Hepatocyte (in vitro differentiated cells): Measurements from ENCODE around the gene SIPA1L2. TPM values are rescaled to one million over a fixed set of nuclear protein-coding genes. Genes with fewer than 3 reads are reported as not detected.
A peak's percentile ranks its signal among the peaks of the same experiment; 100 is the strongest.
"Not testable (repeated sequence)": the region's sequence is repeated elsewhere in the genome, so short reads cannot be mapped to it uniquely, and the experiment has no call there.

Experiments used
- DNase-seq: peaks from one replicate; pipeline ENCODE4 v3.0.0-alpha.2; 2016; ENCODE audit warnings: low spot score
- H2AFZ ChIP-seq: fragments of 200-600 bp; sonication (generic); 2 replicates; pipeline ENCODE4 v1.6.0; 2016; ENCODE audit warnings: antibody characterized with exemption, mild to moderate bottlenecking
- H3K27ac ChIP-seq: fragments of 200-600 bp; sonication (generic); 2 replicates; pipeline ENCODE4 v1.5.1; 2016; ENCODE audit warnings: mild to moderate bottlenecking
- H3K27me3 ChIP-seq: fragments of 200-600 bp; sonication (generic); 2 replicates; pipeline ENCODE4 v1.6.1; 2016
- H3K36me3 ChIP-seq: fragments of 200-600 bp; sonication (generic); replicated peaks from 2 replicates; pipeline ENCODE4 v1.5.1; 2016; ENCODE audit warnings: low read depth; ENCODE audit not compliant: insufficient read depth
- H3K4me1 ChIP-seq: fragments of 200-600 bp; sonication (generic); 2 replicates; pipeline ENCODE4 v1.5.1; 2016; ENCODE audit warnings: mild to moderate bottlenecking, moderate library complexity; ENCODE audit not compliant: insufficient read depth
- H3K4me2 ChIP-seq: fragments of 200-600 bp; sonication (generic); 2 replicates; pipeline ENCODE4 v1.6.0; 2016
- H3K4me3 ChIP-seq: fragments of 200-600 bp; sonication (generic); 2 replicates; pipeline ENCODE4 v1.5.1; 2016; ENCODE audit warnings: mild to moderate bottlenecking
- H3K79me2 ChIP-seq: fragments of 200-600 bp; sonication (generic); 2 replicates; pipeline ENCODE4 v1.6.0; 2017; ENCODE audit warnings: mild to moderate bottlenecking
- H3K9me2 ChIP-seq: fragments of 200-600 bp; sonication (generic); replicated peaks from 2 replicates; pipeline ENCODE4 v1.6.0; 2017; ENCODE audit warnings: mild to moderate bottlenecking; ENCODE audit not compliant: insufficient read depth
- H3K9me3 ChIP-seq: fragments of 200-600 bp; sonication (generic); 2 replicates; pipeline ENCODE4 v1.5.1; 2016; ENCODE audit warnings: low read depth, mild to moderate bottlenecking
- H4K20me1 ChIP-seq: fragments of 200-600 bp; sonication (generic); 2 replicates; pipeline ENCODE4 v1.6.0; 2016; ENCODE audit warnings: mild to moderate bottlenecking; ENCODE audit not compliant: insufficient read depth, poor library complexity, severe bottlenecking
- CTCF ChIP-seq: fragments of 200-600 bp; sonication (generic); IDR thresholded peaks from 2 replicates; pipeline ENCODE4 v1.5.1; 2016; ENCODE audit warnings: antibody characterized with exemption, mild to moderate bottlenecking; ENCODE audit not compliant: poor library complexity
- EZH2 ChIP-seq: fragments of 200-600 bp; sonication (generic); IDR thresholded peaks from 2 replicates; pipeline ENCODE4 v1.6.1; 2016; ENCODE audit warnings: antibody characterized with exemption, mild to moderate bottlenecking, borderline replicate concordance
- EZH2phosphoT487 ChIP-seq: fragments of 200-600 bp; sonication (generic); IDR thresholded peaks from one replicate; pipeline ENCODE4 v1.6.1; 2018; ENCODE audit warnings: antibody characterized with exemption, mild to moderate bottlenecking, low read depth, moderate library complexity; ENCODE audit not compliant: unreplicated experiment, severe bottlenecking
- WGBS: methylation state at CpG from one replicate; pipeline ENCODE4 v1.1.6; 2016; ENCODE audit warnings: low lambda C conversion rate; ENCODE audit errors: missing lambda C conversion rate; 5-methylcytosine and 5-hydroxymethylcytosine counted together
- polyA plus RNA-seq: library from polyadenylated mRNA; unstranded; fragments of >200 nt; fragmentation: Nextera tagmentation; extraction: Ambion mirVana; gene quantifications from 2 replicates; pipeline ENCODE4 v1.2.1, GENCODE V29; 2016
- total RNA-seq: library from RNA; depleted of rRNA; stranded (reverse); fragments of >200 nt; gene quantifications from 2 replicates; pipeline ENCODE4 v1.2.3, GENCODE V29; 2014

Gene SIPA1L2
- total and polyA plus RNA-seq, 2 experiments from 2014 or later: 21.6 to 50.1 TPM

- Histone ChIP-seq H3K27me3 (no peaks in the 10 kb centered on the region), H4K20me1 (peaks cover 7% of the 10 kb centered on the region), H3K36me3 (no peaks in the 10 kb centered on the region), H3K4me1 (peaks cover 24% of the 10 kb centered on the region), H3K4me2 (no peak overlapping the region), H3K9me3 (no peaks in the 10 kb centered on the region), H3K27ac (peak overlapping the region; percentile 20), H3K79me2 (peaks cover 86% of the 10 kb centered on the region), H3K9me2 (no peaks in the 10 kb centered on the region), H2AFZ (no peak overlapping the region), H3K4me3 (no peak overlapping the region)
- no peak for DNase-seq
- TF ChIP-seq EZH2phosphoT487 (no peak), EZH2 (no peak), CTCF (no peak)
- WGBS: 82% methylated on average over 4 of the region's 4 CpGs
Observed at GRCh38 chr1:232615306-232615800, 14.6 kb downstream of the SIPA1L2 start.

DNA sequence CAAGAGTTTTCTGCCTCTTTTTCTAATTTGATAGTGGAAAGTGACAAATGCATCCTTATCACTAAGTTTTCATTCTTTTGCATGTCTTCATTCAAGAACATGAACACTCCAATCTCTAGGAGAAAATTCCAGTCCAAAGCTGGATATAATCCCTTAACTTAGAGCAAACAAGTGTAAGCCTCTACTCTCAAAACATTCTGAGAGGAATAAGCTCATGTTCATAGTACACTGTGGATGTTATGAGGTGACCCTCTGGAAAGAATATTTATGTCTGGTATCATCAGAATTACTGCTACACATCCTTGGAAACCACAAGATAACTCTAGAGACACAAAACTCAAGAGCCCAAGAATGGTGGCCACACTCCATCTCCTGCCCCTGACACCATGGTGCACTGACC lies 15.1 kb downstream of the SIPA1L2 start:
- H3K4me2 ChIP-seq: peak overlapping the region; percentile 7
- peaks cover 87% of the 10 kb centered on the region for H3K79me2 ChIP-seq
- H3K9me3 ChIP-seq: no peaks in the 10 kb centered on the region
- peaks cover 11% of the 10 kb centered on the region for H4K20me1 ChIP-seq
- no peaks in the 10 kb centered on the region for H3K9me2 ChIP-seq
- H3K27ac ChIP-seq: peak overlapping the region; percentile 20
- DNase-seq: no peak
- H3K4me3 ChIP-seq: no peak overlapping the region
- no peaks in the 10 kb centered on the region for H3K27me3 ChIP-seq
- H3K36me3 ChIP-seq: no peaks in the 10 kb centered on the region
- TF ChIP-seq EZH2phosphoT487 (no peak), EZH2 (no peak), CTCF (no peak)
- peaks cover 24% of the 10 kb centered on the region for H3K4me1 ChIP-seq
- no peak overlapping the region for H2AFZ ChIP-seq

DNA sequence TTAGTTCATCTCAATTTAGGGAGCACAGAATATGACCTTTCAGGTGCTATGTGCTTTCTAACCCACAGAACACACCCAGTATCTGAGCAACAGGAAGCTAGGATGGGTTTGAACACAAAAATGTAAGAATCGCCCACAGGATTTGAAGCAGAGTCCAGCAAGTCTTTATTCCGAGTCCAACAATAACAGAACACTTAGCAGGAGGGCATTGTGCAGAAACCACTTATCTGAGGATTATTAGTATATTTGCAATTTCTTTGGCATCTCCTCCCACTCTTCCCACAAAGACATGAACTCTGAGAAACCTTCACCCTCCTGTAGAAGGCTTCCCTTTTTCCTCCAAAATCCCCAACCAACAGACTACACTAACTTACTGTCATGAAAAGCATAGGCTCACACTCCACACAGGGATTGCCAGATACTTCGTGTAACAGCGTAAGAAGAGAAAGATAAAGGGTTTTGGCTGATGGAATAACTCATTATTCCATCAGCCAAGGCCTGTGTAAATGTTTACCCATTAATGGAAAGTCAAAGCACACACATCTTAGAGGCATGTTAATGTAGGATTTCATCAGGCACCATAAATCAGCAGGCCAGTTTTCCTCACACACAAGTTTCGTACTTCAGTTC lies 16.1 kb downstream of the SIPA1L2 start:
- peak overlapping the region; percentile 26 for H3K27ac ChIP-seq
- H3K27me3 ChIP-seq: no peaks in the 10 kb centered on the region
- no peak for TF ChIP-seq EZH2phosphoT487
- TF ChIP-seq CTCF: no peak
- no peak for TF ChIP-seq EZH2
- H3K4me2 ChIP-seq: peak overlapping the region; percentile 7
- peak; percentile 40 for DNase-seq
- 34% methylated on average over 5 of the region's 5 CpGs for WGBS
- H3K36me3 ChIP-seq: no peaks in the 10 kb centered on the region
- H3K4me3 ChIP-seq: no peak overlapping the region
- peaks cover 11% of the 10 kb centered on the region for H4K20me1 ChIP-seq
- H3K79me2 ChIP-seq: peaks cover 87% of the 10 kb centered on the region
- no peak overlapping the region for H2AFZ ChIP-seq
- peaks cover 24% of the 10 kb centered on the region for H3K4me1 ChIP-seq
- no peaks in the 10 kb centered on the region for H3K9me3 ChIP-seq
- H3K9me2 ChIP-seq: no peaks in the 10 kb centered on the region

- Histone ChIP-seq H4K20me1 (peaks cover 11% of the 10 kb centered on the region), H3K4me1 (peaks cover 24% of the 10 kb centered on the region), H3K79me2 (peaks cover 87% of the 10 kb centered on the region)
- H3K4me3 ChIP-seq, H3K4me2 ChIP-seq, H3K27ac ChIP-seq, H3K9me3 ChIP-seq, H3K27me3 ChIP-seq, H3K9me2 ChIP-seq, H3K36me3 ChIP-seq, H2AFZ ChIP-seq, DNase-seq: not testable (repeated sequence)
- 91% methylated on average over 7 of the region's 7 CpGs for WGBS
Observed at GRCh38 chr1:232612836-232613235, 17.1 kb downstream of the SIPA1L2 start.
